CD4-positive, alpha-beta T cell (primary cell): Measurements from ENCODE around the gene TAX1BP1. TPM values are rescaled to one million over a fixed set of nuclear protein-coding genes. Genes with fewer than 3 reads are reported as not detected.
A peak's percentile ranks its signal among the peaks of the same experiment; 100 is the strongest.

Source experiments
- ATAC-seq: fragments of 200-7000 bp; cut with Tn5 transposase; one replicate; pipeline ENCODE4 v1.10.0; 2022; ENCODE audit warnings: mild to moderate bottlenecking; ENCODE audit not compliant: poor library complexity
- CTCF ChIA-PET: fragments of 350-600 bp; sonication (Branson Sonifier 250); formaldehyde crosslinking; loops from one replicate; lab custom pipeline; 2021; ENCODE audit warnings: antibody characterized with exemption, inconsistent platforms; lab: Charles Lee
- POLR2A ChIA-PET: fragments of 350-600 bp; sonication (Branson Sonifier 250); formaldehyde crosslinking; loops from one replicate; lab custom pipeline; 2021; ENCODE audit warnings: antibody characterized with exemption, inconsistent platforms; lab: Charles Lee
- DNase-seq, 14 experiments: peaks; one replicate each; pipeline ENCODE4 v3.0.0-alpha.2; 2013 to 2020; ENCODE audit warnings: mixed read lengths in 2 of 14
- H3K27ac ChIP-seq, 2 donors: one replicate each; pipeline versions ENCODE4 v1.5.1 to v1.7.0; 2013; ENCODE audit warnings: low read length in 2 of 2, low read depth in 1 of 2, mild to moderate bottlenecking in 1 of 2
- H3K27me3 ChIP-seq, 2 experiments: 1 replicate in 1 of 2; 2 replicates in 1 of 2; pipeline versions ENCODE4 v1.6.1 to v1.7.0; 2013; ENCODE audit warnings: low read length in 2 of 2, control low read depth in 1 of 2, mild to moderate bottlenecking in 1 of 2, moderate library complexity in 1 of 2; ENCODE audit not compliant: insufficient read depth in 2 of 2, control insufficient read depth in 1 of 2
- H3K36me3 ChIP-seq: one replicate; pipeline ENCODE4 v1.6.1; 2013; ENCODE audit warnings: low read length, control low read depth; ENCODE audit not compliant: insufficient read depth
- H3K4me1 ChIP-seq: one replicate; pipeline ENCODE4 v1.6.1; 2013; ENCODE audit warnings: low read length, control low read depth; ENCODE audit not compliant: insufficient read depth
- H3K4me3 ChIP-seq: one replicate; pipeline ENCODE4 v1.5.1; 2013; ENCODE audit warnings: mild to moderate bottlenecking, low read length, moderate library complexity
- H3K9me3 ChIP-seq, 2 experiments: 1 replicate in 1 of 2; 2 replicates in 1 of 2; pipeline versions ENCODE4 v1.6.1 to v1.7.0; 2013; ENCODE audit warnings: low read length in 2 of 2, mild to moderate bottlenecking in 2 of 2, control low read depth in 1 of 2, moderate library complexity in 1 of 2; ENCODE audit not compliant: control insufficient read depth in 1 of 2, insufficient read depth in 1 of 2
- H3K27ac Mint-ChIP-seq: one replicate; pipeline ENCODE4 v1.8.0; 2020; ENCODE audit warnings: mixed read lengths
- H3K27me3 Mint-ChIP-seq: one replicate; pipeline ENCODE4 v1.8.0; 2021; ENCODE audit warnings: mixed read lengths
- H3K36me3 Mint-ChIP-seq: one replicate; pipeline ENCODE4 v1.8.0; 2021; ENCODE audit warnings: low read depth, mixed read lengths
- H3K4me1 Mint-ChIP-seq: one replicate; pipeline ENCODE4 v1.8.0; 2021; ENCODE audit warnings: low read depth, mixed read lengths
- H3K4me3 Mint-ChIP-seq: one replicate; pipeline ENCODE4 v1.8.0; 2020; ENCODE audit warnings: mild to moderate bottlenecking, mixed read lengths
- H3K9me3 Mint-ChIP-seq: one replicate; pipeline ENCODE4 v1.8.0; 2020; ENCODE audit warnings: mixed read lengths
- intact Hi-C, 2 experiments: fragments of 100-400 bp; cut with DNase I in 1 of 2; cut with micrococcal nuclease in 1 of 2; formaldehyde crosslinking; loops; one replicate each; pipeline versions ENCODE4 v1.15.1 to v1.9.0; 2023 to 2025; cut with DNase I, micrococcal nuclease
- total RNA-seq, 174 experiments: library from RNA in 2 of 174; stranded (reverse) in 2 of 174; gene quantifications; one replicate each; pipeline ENCODE4 v1.2.3 and lab custom pipeline; 2021 to 2026
- TF ChIP-seq, protein P1 (sequence below): fragments of 200-600 bp; IDR thresholded peaks from one replicate; pipeline ENCODE4 v1.8.0; 2022; ENCODE audit warnings: antibody characterized with exemption, mild to moderate bottlenecking

Gene TAX1BP1
- total RNA-seq, 2 experiments from 2014 or later = 115 TPM

DNA sequence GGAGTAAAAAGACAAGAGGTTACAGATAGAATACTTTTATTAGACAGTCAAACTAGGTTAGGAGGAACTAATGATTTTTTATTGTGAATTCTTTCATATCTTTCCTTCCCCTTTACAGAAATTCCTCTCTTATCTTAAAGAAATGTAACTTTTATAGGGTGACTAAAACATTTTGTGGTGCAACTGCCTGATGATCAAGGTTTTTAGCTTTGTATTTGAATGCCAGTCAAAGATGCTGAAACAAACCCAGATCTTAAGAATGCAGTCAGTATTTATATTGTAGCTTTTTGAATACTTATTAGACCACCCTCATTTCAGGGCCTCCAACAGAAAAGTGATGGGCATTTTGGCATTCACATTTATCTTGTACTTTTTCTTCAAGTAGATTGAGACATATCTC is 27.4 kb downstream of the TAX1BP1 start:
- POLR2A ChIA-PET = no interaction called here
- ATAC-seq = no peak
- H3K27me3 ChIP-seq = no peaks in the 10 kb centered on the region

DNA sequence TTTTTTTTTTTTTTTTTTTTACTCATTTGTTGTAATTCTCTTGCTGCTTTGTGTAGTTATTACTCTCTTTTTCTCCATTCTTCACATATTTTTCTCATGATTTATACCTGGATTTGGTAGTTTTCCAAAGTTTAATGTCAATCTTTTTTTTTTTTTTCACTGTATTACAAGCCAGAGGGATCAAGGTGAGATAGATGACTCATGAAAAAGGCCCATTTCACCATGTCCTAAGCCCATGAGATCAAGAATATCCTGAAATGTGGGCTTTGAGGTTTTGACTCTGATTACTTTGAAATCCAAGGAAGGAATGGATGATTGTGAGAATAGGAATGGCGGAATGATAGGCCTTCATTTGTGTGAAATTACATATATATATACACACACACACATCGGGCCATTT is 31.1 kb downstream of the TAX1BP1 start:
- ChIA-PET CTCF (no interaction called here), POLR2A (no interaction called here)
- H3K27ac ChIP-seq = no peak overlapping the region
- no peaks in the 10 kb centered on the region for H3K4me1 ChIP-seq
- H3K9me3 Mint-ChIP-seq = no peaks in the 10 kb centered on the region
- peaks cover 42% of the 10 kb centered on the region for H3K36me3 ChIP-seq
- H3K9me3 ChIP-seq = no peaks in the 10 kb centered on the region
- no peak for DNase-seq
- no peak for ATAC-seq
- H3K36me3 Mint-ChIP-seq = peaks cover 90% of the 10 kb centered on the region
- H3K27ac Mint-ChIP-seq = no peak overlapping the region
- H3K4me3 ChIP-seq = no peak overlapping the region
- intact Hi-C loops = no loop called here
- no peaks in the 10 kb centered on the region for H3K27me3 ChIP-seq
- H3K27me3 Mint-ChIP-seq = no peaks in the 10 kb centered on the region
- TF ChIP-seq, protein P1, sequence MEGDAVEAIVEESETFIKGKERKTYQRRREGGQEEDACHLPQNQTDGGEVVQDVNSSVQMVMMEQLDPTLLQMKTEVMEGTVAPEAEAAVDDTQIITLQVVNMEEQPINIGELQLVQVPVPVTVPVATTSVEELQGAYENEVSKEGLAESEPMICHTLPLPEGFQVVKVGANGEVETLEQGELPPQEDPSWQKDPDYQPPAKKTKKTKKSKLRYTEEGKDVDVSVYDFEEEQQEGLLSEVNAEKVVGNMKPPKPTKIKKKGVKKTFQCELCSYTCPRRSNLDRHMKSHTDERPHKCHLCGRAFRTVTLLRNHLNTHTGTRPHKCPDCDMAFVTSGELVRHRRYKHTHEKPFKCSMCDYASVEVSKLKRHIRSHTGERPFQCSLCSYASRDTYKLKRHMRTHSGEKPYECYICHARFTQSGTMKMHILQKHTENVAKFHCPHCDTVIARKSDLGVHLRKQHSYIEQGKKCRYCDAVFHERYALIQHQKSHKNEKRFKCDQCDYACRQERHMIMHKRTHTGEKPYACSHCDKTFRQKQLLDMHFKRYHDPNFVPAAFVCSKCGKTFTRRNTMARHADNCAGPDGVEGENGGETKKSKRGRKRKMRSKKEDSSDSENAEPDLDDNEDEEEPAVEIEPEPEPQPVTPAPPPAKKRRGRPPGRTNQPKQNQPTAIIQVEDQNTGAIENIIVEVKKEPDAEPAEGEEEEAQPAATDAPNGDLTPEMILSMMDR = no peak
- no peak overlapping the region for H3K4me3 Mint-ChIP-seq
- H3K4me1 Mint-ChIP-seq = peaks cover 64% of the 10 kb centered on the region

More for the DNA sequence above, 27.4 kb downstream of the TAX1BP1 start:
- Mint-ChIP-seq H3K4me1 (peaks cover 59% of the 10 kb centered on the region), H3K36me3 (peaks cover 85% of the 10 kb centered on the region), H3K4me3 (no peak overlapping the region), H3K9me3 (no peaks in the 10 kb centered on the region), H3K27me3 (no peaks in the 10 kb centered on the region), H3K27ac (no peak overlapping the region)
- Histone ChIP-seq H3K4me1 (peaks cover 3% of the 10 kb centered on the region), H3K9me3 (no peaks in the 10 kb centered on the region), H3K4me3 (no peak overlapping the region), H3K36me3 (peaks cover 51% of the 10 kb centered on the region), H3K27ac (no peak overlapping the region)
- no peak for DNase-seq
- CTCF ChIA-PET = interaction anchor here (0.9 to 1.5 kb wide), 2 partner anchors 10 to 34 kb away, joined by 3 read pairs; no protein-coding TSS in a partner anchor
- TF ChIP-seq, protein P1 = no peak
- intact Hi-C loops = no loop called here

DNA sequence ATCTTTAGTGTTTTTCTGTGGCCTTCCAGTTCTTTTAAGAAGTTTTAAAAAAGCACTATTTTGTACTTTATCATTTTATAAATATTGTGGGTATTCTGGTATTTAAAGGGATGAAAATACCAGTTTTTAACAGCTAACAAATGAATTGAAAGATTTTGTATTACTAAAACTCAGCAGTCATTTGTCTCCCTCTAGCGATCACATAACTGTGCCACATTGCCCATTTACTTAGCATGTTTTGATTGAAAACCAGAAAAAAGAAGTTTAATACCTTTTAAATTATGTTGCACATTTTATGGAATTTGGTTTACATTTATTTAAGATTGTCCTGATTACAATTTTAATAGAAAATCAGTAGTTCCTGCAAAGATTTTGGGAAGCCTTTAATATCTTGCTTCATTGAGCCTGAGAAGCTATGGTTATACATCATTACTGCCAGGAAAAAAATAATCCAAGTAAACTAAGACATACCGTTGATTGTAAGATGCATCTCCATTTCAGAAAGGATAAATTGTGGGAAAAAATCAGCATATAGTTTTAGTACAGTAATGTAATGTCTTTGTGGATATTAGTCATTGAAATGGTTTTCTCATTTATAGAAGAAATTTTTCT is 34.9 kb downstream of the TAX1BP1 start:
- H3K36me3 Mint-ChIP-seq = peaks cover 82% of the 10 kb centered on the region
- H3K27me3 Mint-ChIP-seq = no peaks in the 10 kb centered on the region
- no peak overlapping the region for H3K27ac Mint-ChIP-seq
- H3K4me3 ChIP-seq = no peak overlapping the region
- CTCF ChIA-PET = interaction anchor here (0.6 to 1.7 kb wide), 3 partner anchors 9 to 134 kb away, joined by 3 to 4 read pairs (median 3); no protein-coding TSS in a partner anchor
- no peaks in the 10 kb centered on the region for H3K9me3 ChIP-seq
- intact Hi-C loops = loop anchor here in 1 of 2 experiments (5.0 kb wide), 1 partner anchor 563 kb away; no protein-coding TSS in a partner anchor
- H3K27me3 ChIP-seq = no peaks in the 10 kb centered on the region
- DNase-seq (peak in 3 of 14 experiments; percentile 32 to 43 (median 37)), ATAC-seq (no peak)
- H3K27ac ChIP-seq = no peak overlapping the region
- POLR2A ChIA-PET = interaction anchor here (1.1 kb wide), 1 partner anchor 34 kb away, joined by 7 read pairs; the partner anchor contains the start of gene TAX1BP1
- H3K4me1 Mint-ChIP-seq = peaks cover 63% of the 10 kb centered on the region
- TF ChIP-seq, protein P1 = peak; percentile 49
- peaks cover 31% of the 10 kb centered on the region for H3K36me3 ChIP-seq
- H3K4me3 Mint-ChIP-seq = no peak overlapping the region
- H3K9me3 Mint-ChIP-seq = no peaks in the 10 kb centered on the region
- no peaks in the 10 kb centered on the region for H3K4me1 ChIP-seq
